Measurements from ENCODE around the gene CAMKMT. TPM values are rescaled to one million over a fixed set of nuclear protein-coding genes. Genes with fewer than 3 reads are reported as not detected.
A peak's percentile ranks its signal among the peaks of the same experiment; 100 is the strongest.

CAMKMT gene
- total RNA-seq, 4 donors from 2014 or later, result 2.6 to 9.5 (median 5.2) TPM

GRCh38 chr2:44321360-44321759 is 40.4 kb upstream of the CAMKMT start:
- H3K36me3 ChIP-seq, result peaks cover 2 to 76% of the 10 kb centered on the region in 2 donors
- peaks cover 12 to 16% of the 10 kb centered on the region in 2 donors for H3K4me1 ChIP-seq
- no peak overlapping the region for H3K27ac ChIP-seq
- no peak for DNase-seq
- TF ChIP-seq, protein P1, sequence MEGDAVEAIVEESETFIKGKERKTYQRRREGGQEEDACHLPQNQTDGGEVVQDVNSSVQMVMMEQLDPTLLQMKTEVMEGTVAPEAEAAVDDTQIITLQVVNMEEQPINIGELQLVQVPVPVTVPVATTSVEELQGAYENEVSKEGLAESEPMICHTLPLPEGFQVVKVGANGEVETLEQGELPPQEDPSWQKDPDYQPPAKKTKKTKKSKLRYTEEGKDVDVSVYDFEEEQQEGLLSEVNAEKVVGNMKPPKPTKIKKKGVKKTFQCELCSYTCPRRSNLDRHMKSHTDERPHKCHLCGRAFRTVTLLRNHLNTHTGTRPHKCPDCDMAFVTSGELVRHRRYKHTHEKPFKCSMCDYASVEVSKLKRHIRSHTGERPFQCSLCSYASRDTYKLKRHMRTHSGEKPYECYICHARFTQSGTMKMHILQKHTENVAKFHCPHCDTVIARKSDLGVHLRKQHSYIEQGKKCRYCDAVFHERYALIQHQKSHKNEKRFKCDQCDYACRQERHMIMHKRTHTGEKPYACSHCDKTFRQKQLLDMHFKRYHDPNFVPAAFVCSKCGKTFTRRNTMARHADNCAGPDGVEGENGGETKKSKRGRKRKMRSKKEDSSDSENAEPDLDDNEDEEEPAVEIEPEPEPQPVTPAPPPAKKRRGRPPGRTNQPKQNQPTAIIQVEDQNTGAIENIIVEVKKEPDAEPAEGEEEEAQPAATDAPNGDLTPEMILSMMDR (IDR thresholded peaks at IDR 0.05 in 4 of 5, conservative IDR thresholded peaks at IDR 0.05 in 1 of 5), result no peak
- TF ChIP-seq POLR2A (IDR thresholded peaks at IDR 0.05), result no peak
- intact Hi-C loops (cut with DNase I; ENCODE audit: low total_unique reads) (no loop called here), in situ Hi-C loops (cut with MboI; ENCODE audit: low sequenced_read_pairs in 4 of 4) (no loop called here)
- no peaks in the 10 kb centered on the region for H3K27me3 ChIP-seq
- H3K9me3 ChIP-seq, result no peaks in the 10 kb centered on the region
- no peak for ATAC-seq
- no peak overlapping the region for H3K4me3 ChIP-seq

GRCh38 chr2:44324971-44325426 is 36.7 kb upstream of the CAMKMT start:
- in situ Hi-C loops (cut with MboI; ENCODE audit: low sequenced_read_pairs in 4 of 4), result no loop called here
- H3K36me3 ChIP-seq, result peaks cover 2 to 69% of the 10 kb centered on the region in 2 donors
- H3K27me3 ChIP-seq, result no peaks in the 10 kb centered on the region
- H3K9me3 ChIP-seq, result no peaks in the 10 kb centered on the region
- intact Hi-C loops (cut with DNase I; ENCODE audit: low total_unique reads), result no loop called here
- ATAC-seq, result no peak
- H3K4me1 ChIP-seq, result peaks cover 17 to 32% of the 10 kb centered on the region in 2 donors
- TF ChIP-seq, protein P1 (IDR thresholded peaks at IDR 0.05 in 4 of 5, conservative IDR thresholded peaks at IDR 0.05 in 1 of 5), result no peak
- TF ChIP-seq POLR2A (IDR thresholded peaks at IDR 0.05), result no peak
- no peak overlapping the region for H3K4me3 ChIP-seq
- no peak for DNase-seq
- peak overlapping the region; percentile 12 to 71 (median 42) for H3K27ac ChIP-seq

- H3K4me1 ChIP-seq, result peaks cover 21 to 32% of the 10 kb centered on the region in 2 donors
- no peaks in the 10 kb centered on the region for H3K9me3 ChIP-seq
- H3K27me3 ChIP-seq, result no peaks in the 10 kb centered on the region
- peak overlapping the region in 3 of 4 donors; percentile 56 to 71 (median 70) for H3K27ac ChIP-seq
- no peak for DNase-seq
- in situ Hi-C loops (cut with MboI; ENCODE audit: low sequenced_read_pairs in 4 of 4), result no loop called here
- peak; percentile 46 to 66 for ATAC-seq
- H3K36me3 ChIP-seq, result peaks cover 2 to 62% of the 10 kb centered on the region in 2 donors
- TF ChIP-seq POLR2A (IDR thresholded peaks at IDR 0.05), result no peak
- TF ChIP-seq, protein P1 (IDR thresholded peaks at IDR 0.05 in 4 of 5, conservative IDR thresholded peaks at IDR 0.05 in 1 of 5), result no peak
- no peak overlapping the region for H3K4me3 ChIP-seq
- intact Hi-C loops (cut with DNase I; ENCODE audit: low total_unique reads), result no loop called here
These were observed 35.9 kb upstream of the CAMKMT start for GRCh38 chr2:44325897-44326296.

- peaks cover 2 to 62% of the 10 kb centered on the region in 2 donors for H3K36me3 ChIP-seq
- H3K9me3 ChIP-seq, result no peaks in the 10 kb centered on the region
- peak; percentile 3 to 31 for DNase-seq
- H3K27ac ChIP-seq, result peak overlapping the region in 3 of 4 donors; percentile 56 to 71 (median 70)
- in situ Hi-C loops (cut with MboI; ENCODE audit: low sequenced_read_pairs in 4 of 4), result no loop called here
- H3K4me3 ChIP-seq, result no peak overlapping the region
- intact Hi-C loops (cut with DNase I; ENCODE audit: low total_unique reads), result no loop called here
- H3K4me1 ChIP-seq, result peaks cover 21 to 32% of the 10 kb centered on the region in 2 donors
- peak; percentile 74 to 92 for ATAC-seq
- TF ChIP-seq, protein P1 (IDR thresholded peaks at IDR 0.05 in 4 of 5, conservative IDR thresholded peaks at IDR 0.05 in 1 of 5), result no peak
- TF ChIP-seq POLR2A (IDR thresholded peaks at IDR 0.05), result no peak
- H3K27me3 ChIP-seq, result no peaks in the 10 kb centered on the region
These were observed 35.0 kb upstream of the CAMKMT start for GRCh38 chr2:44326548-44327264.

All from gastrocnemius medialis (tissue), 4 donors.